HG02884 (cell line): ENCODE measurements around the gene TIMM50.

Experiments
- ATAC-seq: cut with Tn5 transposase; IDR thresholded peaks from one replicate; pipeline ENCODE4 v1.9.1; 2021; ENCODE audit warnings: mild to moderate bottlenecking, moderate library complexity; ENCODE audit not compliant: unreplicated experiment

The TIMM50 gene

GRCh38 chr19:39498798-39499642, 18.4 kb downstream of the TIMM50 start, which contains the start of gene DLL3:
DLL3 (plus strand) TSS chr19:39498947; CDS start chr19:39498975, 28 bp downstream.
- no peak for ATAC-seq

- no peak for ATAC-seq
These were observed 19.3 kb downstream of the TIMM50 start for GRCh38 chr19:39499932-39500331.

DNA sequence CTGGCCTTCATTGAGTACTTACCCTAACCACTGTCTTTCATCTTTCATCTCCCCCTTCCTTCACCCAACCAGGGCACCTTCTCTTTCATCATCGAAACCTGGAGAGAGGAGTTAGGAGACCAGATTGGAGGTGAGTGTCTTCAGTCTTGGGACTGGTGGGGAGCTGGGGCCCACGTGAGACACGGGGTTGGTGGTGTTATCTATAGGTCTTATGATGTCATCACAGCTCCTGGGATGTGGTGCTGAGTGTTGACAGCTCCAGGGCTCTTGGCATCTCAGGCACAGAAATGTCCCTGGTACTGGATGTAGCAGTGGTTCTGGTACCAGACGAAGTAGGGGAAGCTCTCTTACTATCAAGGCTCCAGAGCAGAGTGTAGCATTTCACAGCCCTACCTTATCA, 19.9 kb downstream of the TIMM50 start:
- ATAC-seq, result no peak

GRCh38 chr19:39501340-39501739, 20.7 kb downstream of the TIMM50 start:
- ATAC-seq, result no peak

DNA sequence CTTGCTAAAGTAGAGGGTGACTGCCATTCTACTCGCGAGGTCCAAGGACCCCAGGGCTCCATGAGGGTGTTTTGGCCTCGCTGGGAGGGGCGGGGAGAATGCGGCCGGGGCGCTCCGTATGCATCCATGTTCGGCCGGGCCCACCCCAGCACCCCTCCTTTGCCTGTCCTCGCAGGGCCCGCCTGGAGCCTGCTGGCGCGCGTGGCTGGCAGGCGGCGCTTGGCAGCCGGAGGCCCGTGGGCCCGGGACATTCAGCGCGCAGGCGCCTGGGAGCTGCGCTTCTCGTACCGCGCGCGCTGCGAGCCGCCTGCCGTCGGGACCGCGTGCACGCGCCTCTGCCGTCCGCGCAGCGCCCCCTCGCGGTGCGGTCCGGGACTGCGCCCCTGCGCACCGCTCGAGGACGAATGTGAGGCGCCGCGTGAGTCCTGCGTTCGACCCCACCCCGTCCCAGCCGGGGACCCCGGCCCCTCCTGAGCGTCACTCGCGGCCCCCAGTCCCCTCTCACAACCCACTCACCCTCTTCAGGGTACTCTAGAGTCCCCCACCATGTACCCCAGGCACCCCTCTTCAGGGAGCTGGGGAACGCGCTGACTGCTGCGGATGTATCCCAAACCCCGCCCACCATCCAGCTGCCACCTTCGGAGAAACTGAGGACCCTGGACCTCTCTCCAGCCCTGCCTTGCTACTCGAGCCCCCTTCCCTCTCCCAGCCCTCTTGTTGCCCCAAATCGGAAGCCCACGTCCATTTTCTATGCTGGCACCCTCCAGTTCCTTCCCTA, 22.2 kb downstream of the TIMM50 start:
- no peak for ATAC-seq

GRCh38 chr19:39506598-39506943, 25.9 kb downstream of the TIMM50 start:
- no peak for ATAC-seq

GRCh38 chr19:39506944-39507714, 26.5 kb downstream of the TIMM50 start:
- ATAC-seq, result no peak

- ATAC-seq, result no peak
These were observed 27.2 kb downstream of the TIMM50 start for GRCh38 chr19:39507715-39508364.

GRCh38 chr19:39508629-39509028, 28.0 kb downstream of the TIMM50 start:
- ATAC-seq, result no peak

DNA sequence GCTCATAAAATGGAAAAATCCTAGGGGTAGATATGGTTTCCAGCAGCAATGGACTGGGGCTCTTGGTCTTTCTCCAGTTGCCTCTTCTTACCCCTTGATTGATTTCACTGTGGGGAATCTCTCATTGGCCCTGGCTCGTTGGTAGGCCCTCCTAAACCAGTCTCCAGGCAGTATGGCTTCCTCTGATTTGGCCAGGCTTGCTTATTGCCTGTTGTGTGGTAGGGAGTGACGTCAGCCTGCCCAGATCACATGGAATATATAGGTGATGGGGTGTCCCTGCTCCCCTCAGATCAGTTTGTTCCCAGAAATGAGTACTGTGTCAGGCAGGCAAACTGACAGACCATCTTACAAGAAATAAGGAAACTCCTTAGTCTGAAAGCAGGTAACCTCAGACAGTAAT, 28.6 kb downstream of the TIMM50 start:
- ATAC-seq, result no peak

DNA sequence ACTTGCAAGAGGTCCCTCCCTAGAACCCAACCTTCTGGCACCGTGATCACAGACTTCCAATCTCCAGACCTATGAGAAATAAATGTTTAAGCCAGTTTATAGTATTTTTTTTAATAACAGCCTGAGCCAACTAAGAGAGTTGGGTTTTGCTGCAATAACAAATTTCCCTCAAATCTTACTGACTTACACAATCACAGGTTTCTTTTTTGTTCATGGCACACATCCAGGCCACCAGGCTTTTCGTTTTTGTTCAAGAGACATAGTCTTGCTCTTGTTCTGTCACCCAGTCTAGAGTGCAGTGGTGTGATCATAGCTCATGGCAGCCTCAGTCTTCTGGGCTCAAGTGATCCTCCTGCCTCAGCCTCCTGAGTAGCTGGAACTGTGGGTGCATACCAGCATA, 32.4 kb downstream of the TIMM50 start:
- ATAC-seq, result no peak

- no peak for ATAC-seq
These were observed 34.4 kb downstream of the TIMM50 start, which contains the start of gene SELENOV for GRCh38 chr19:39514840-39515550. SELENOV (plus strand) TSS chr19:39515139; CDS start chr19:39515213, 74 bp downstream.

GRCh38 chr19:39515551-39516191, 35.0 kb downstream of the TIMM50 start:
- no peak for ATAC-seq

GRCh38 chr19:39516270-39516669, 35.6 kb downstream of the TIMM50 start:
- no peak for ATAC-seq

DNA sequence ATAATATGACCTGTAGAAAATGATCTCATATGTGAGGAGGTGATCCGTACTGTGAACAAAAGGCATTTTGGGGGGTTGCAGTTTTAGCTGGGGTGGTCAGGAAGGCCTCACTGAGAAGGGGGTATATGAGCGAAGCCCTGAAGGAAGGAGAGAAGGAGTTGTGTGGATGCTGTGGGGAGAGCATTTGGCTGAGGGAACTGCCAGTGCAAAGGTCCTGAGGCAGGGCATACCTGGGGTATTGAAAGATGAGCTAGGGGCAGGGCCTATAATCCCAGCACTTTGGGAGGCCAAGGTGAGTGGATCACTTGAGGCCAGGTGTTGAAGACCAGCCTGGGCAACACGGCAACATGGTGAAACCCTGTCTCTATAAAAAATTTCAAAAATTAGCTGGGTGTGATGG, 36.8 kb downstream of the TIMM50 start:
- ATAC-seq, result no peak

- ATAC-seq, result no peak
These were observed 37.8 kb downstream of the TIMM50 start for GRCh38 chr19:39518458-39518857.

DNA sequence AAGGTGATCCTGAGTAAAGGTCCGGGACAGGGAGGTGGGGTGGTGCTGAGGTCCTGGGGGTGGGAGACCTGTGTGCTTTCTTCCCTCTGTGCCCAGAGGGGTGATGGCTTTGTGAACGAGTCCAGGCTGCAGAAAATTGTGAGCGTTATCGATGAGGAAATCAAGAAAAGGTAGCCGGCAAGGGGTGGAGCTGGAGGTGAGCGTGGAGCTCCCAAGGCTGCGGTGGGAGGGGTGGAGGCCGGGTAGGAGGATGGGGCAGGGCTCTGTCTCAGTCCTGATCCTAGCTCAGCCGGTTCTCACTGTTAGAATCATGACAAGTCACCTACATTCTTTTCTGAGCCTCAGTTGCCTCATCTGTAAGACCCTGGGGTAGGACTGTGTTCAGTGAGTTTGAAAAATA, 38.3 kb downstream of the TIMM50 start:
- no peak for ATAC-seq

- no peak for ATAC-seq
These were observed 40.2 kb downstream of the TIMM50 start for GRCh38 chr19:39520541-39521484.

GRCh38 chr19:39524495-39524894, 43.9 kb downstream of the TIMM50 start:
- no peak for ATAC-seq
